OCI-LY7 (cell line): ENCODE measurements around the gene CTSZ. TPM values are rescaled to one million over a fixed set of nuclear protein-coding genes. Genes with fewer than 3 reads are reported as not detected.

ENCODE experiments used
- BruUV-seq: library from RNA; stranded (reverse); fragments of 400-500 nt; replicated peaks from 2 replicates; lab custom pipeline; 2021; lab: Mats Ljungman, UMichigan
- CTCF ChIA-PET: fragments of 300-600 bp; sonication (Branson Sonifier 250); formaldehyde crosslinking; loops from one replicate; lab custom pipeline; 2022; ENCODE audit warnings: antibody characterized with exemption; ENCODE audit not compliant: unreplicated experiment; lab: Charles Lee
- POLR2A ChIA-PET: fragments of 300-600 bp; sonication (Branson Sonifier 250); formaldehyde crosslinking; loops from one replicate; lab custom pipeline; 2022; ENCODE audit warnings: antibody characterized with exemption; lab: Charles Lee
- DNase-seq: peaks from one replicate; pipeline ENCODE4 v3.0.0-alpha.2; 2015; ENCODE audit warnings: low spot score
- H2AFZ ChIP-seq: fragments of 200-600 bp; sonication (generic), shearing (Covaris generic); 2 replicates; pipeline ENCODE4 v1.6.1; 2014; ENCODE audit warnings: mild to moderate bottlenecking, antibody characterized with exemption, low read length, moderate library complexity
- H3K27ac ChIP-seq: fragments of 200-600 bp; sonication (generic); 2 replicates; pipeline ENCODE4 v1.5.1; 2014; ENCODE audit warnings: mixed run types, low read depth, mild to moderate bottlenecking, moderate library complexity, low read length, inconsistent platforms; ENCODE audit not compliant: poor library complexity, severe bottlenecking
- H3K36me3 ChIP-seq: fragments of 200-600 bp; sonication (generic); 2 replicates; pipeline ENCODE4 v1.6.1; 2014; ENCODE audit warnings: mild to moderate bottlenecking, antibody characterized with exemption, low read length, moderate library complexity, mixed read lengths; ENCODE audit not compliant: insufficient read depth
- H3K4me1 ChIP-seq: fragments of 200-600 bp; sonication (generic); 2 replicates; pipeline ENCODE4 v1.5.1; 2014; ENCODE audit warnings: mild to moderate bottlenecking, low read length; ENCODE audit not compliant: insufficient read depth, poor library complexity, severe bottlenecking
- H3K4me2 ChIP-seq: fragments of 200-600 bp; sonication (generic); 2 replicates; pipeline ENCODE4 v1.6.1; 2014; ENCODE audit warnings: mild to moderate bottlenecking, low read length
- H3K4me3 ChIP-seq: fragments of 200-600 bp; sonication (generic); 2 replicates; pipeline ENCODE4 v1.5.1; 2014; ENCODE audit warnings: mild to moderate bottlenecking, low read depth, low read length; ENCODE audit not compliant: poor library complexity, severe bottlenecking
- H3K79me2 ChIP-seq: fragments of 200-600 bp; sonication (generic); 2 replicates; pipeline ENCODE4 v1.6.1; 2016; ENCODE audit warnings: low read depth, mild to moderate bottlenecking, low read length, moderate library complexity, mixed read lengths; ENCODE audit not compliant: insufficient read depth
- H3K9me2 ChIP-seq: fragments of 200-600 bp; sonication (generic); 2 replicates; pipeline ENCODE4 v1.6.1; 2016; ENCODE audit warnings: mild to moderate bottlenecking, low read length, mixed read lengths; ENCODE audit not compliant: insufficient read depth
- H3K9me3 ChIP-seq: fragments of 200-600 bp; sonication (generic); 2 replicates; pipeline ENCODE4 v1.6.1; 2014; ENCODE audit warnings: mild to moderate bottlenecking, mixed run types, low read length, mixed read lengths
- H4K20me1 ChIP-seq: fragments of 200-600 bp; sonication (generic); 2 replicates; pipeline ENCODE4 v1.6.1; 2014; ENCODE audit warnings: mild to moderate bottlenecking, antibody characterized with exemption, low read length, moderate library complexity, mixed read lengths; ENCODE audit not compliant: insufficient read depth
- CTCF ChIP-seq: fragments of 200-600 bp; sonication (generic); conservative IDR thresholded peaks from 2 replicates; pipeline ENCODE4 v1.5.1; 2014; ENCODE audit warnings: mild to moderate bottlenecking, antibody characterized with exemption, low read length, moderate library complexity, mixed read lengths
- EZH2phosphoT487 ChIP-seq: fragments of 200-600 bp; sonication (generic); IDR thresholded peaks from 2 replicates; pipeline ENCODE4 v1.6.1; 2018; ENCODE audit warnings: low read depth, borderline replicate concordance, mild to moderate bottlenecking, mixed run types, antibody characterized with exemption, low read length, moderate library complexity, mixed read lengths
- intact Hi-C: fragments of 100-400 bp; cut with micrococcal nuclease; formaldehyde crosslinking; loops from one replicate; pipeline ENCODE4 v1.10.0; 2022; ENCODE audit not compliant: unreplicated experiment
- total RNA-seq, 2 experiments: library from RNA; depleted of rRNA in 1 of 2; stranded (reverse); fragments of >200 nt in 1 of 2; shearing (Covaris generic) in 1 of 2; gene quantifications; 2 replicates each; pipeline ENCODE4 v1.2.3, GENCODE V29; 2014 to 2022

The CTSZ gene
- total RNA-seq, 2 experiments from 2014 or later, result 50.5 to 114 TPM

- intact Hi-C loops, result loop anchor here (5.0 to 10.0 kb wide), 3 partner anchors 58 to 386 kb away; partner anchors contain the start of genes NELFCD and STX16
- no peak overlapping the region for H3K27ac ChIP-seq
- no peaks in the 10 kb centered on the region for H3K9me2 ChIP-seq
- TF ChIP-seq EZH2phosphoT487 (no peak), CTCF (no peak)
- TSS peak; percentile 37 for BruUV-seq
- H3K4me1 ChIP-seq, result peaks cover 58% of the 10 kb centered on the region
- peak overlapping the region; percentile 91 for H3K4me2 ChIP-seq
- peaks cover 31% of the 10 kb centered on the region; the same call in 1 of the 2 replicates for H4K20me1 ChIP-seq
- peak overlapping the region; percentile 86 for H3K4me3 ChIP-seq
- ChIA-PET CTCF (no interaction called here), POLR2A (interaction anchor here (1.9 kb wide), 1 partner anchor 9 kb away, joined by 11 read pairs; the partner anchor contains the start of gene ATP5F1E)
- peaks cover 57% of the 10 kb centered on the region for H3K36me3 ChIP-seq
- no peaks in the 10 kb centered on the region for H3K9me3 ChIP-seq
- H3K79me2 ChIP-seq, result peaks cover 61% of the 10 kb centered on the region
- DNase-seq, result no peak
- no peak overlapping the region for H2AFZ ChIP-seq
Observed at GRCh38 chr20:59040667-59041066, 33.6 kb upstream of the CTSZ start.

DNA sequence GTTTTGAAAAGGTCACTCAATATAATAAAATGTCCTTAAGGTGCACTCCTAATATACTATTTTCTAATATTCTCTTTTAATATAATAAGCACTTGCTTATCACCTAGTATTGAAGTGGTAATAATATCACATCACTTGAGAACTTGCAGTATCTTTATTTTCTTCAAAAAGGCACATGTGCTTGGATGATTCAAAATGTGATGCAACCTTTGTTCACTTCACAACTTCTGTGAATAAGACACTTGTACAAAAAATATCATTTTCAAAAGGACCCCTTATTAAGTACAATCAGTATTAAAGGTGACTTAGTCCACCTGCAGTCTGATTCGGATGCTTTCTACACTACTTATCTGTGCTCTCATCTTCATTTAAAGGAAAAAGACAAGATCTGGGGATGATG is 32.2 kb upstream of the CTSZ start:
- TF ChIP-seq CTCF (no peak), EZH2phosphoT487 (no peak)
- intact Hi-C loops, result no loop called here
- Histone ChIP-seq H3K9me3 (no peaks in the 10 kb centered on the region), H3K9me2 (no peaks in the 10 kb centered on the region), H3K4me3 (peak overlapping the region; percentile 86), H3K27ac (no peak overlapping the region), H3K4me2 (peak overlapping the region; percentile 91), H2AFZ (no peak overlapping the region), H3K4me1 (peaks cover 51% of the 10 kb centered on the region), H3K79me2 (peaks cover 61% of the 10 kb centered on the region), H3K36me3 (peaks cover 70% of the 10 kb centered on the region), H4K20me1 (peaks cover 31% of the 10 kb centered on the region; the same call in 1 of the 2 replicates)
- BruUV-seq, result no TSS peak
- ChIA-PET CTCF (no interaction called here), POLR2A (no interaction called here)
- DNase-seq, result no peak

DNA sequence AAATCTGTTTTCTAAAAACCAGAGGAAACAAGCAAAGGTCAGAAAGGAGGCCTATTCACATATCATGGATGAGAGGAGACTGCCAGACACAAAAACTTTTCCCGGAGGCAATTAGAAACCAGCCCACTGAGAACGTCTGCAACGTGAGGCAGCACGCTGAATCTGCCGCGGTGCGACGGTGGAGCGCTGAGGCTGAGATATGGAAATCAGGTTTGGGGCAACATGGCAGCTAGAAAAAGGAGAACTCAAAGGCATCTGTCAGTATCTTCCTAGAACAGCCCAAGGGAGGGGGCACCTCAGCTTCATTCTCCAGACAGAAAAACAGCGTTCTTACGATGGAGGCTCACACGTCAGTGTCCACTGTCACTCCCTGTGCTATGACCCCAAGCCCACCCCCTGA is 30.3 kb upstream of the CTSZ start:
- Histone ChIP-seq H3K4me3 (no peak overlapping the region), H3K4me1 (peaks cover 53% of the 10 kb centered on the region), H3K79me2 (peaks cover 67% of the 10 kb centered on the region), H4K20me1 (peaks cover 31% of the 10 kb centered on the region; the same call in 1 of the 2 replicates), H3K27ac (no peak overlapping the region), H3K9me3 (no peaks in the 10 kb centered on the region), H3K9me2 (no peaks in the 10 kb centered on the region), H3K4me2 (no peak overlapping the region), H2AFZ (no peak overlapping the region), H3K36me3 (peaks cover 83% of the 10 kb centered on the region)
- ChIA-PET POLR2A (no interaction called here), CTCF (no interaction called here)
- no TSS peak for BruUV-seq
- intact Hi-C loops, result no loop called here
- TF ChIP-seq EZH2phosphoT487 (no peak), CTCF (no peak)
- no peak for DNase-seq
